Measurements from ENCODE around the gene KLK2. TPM values are rescaled to one million over a fixed set of nuclear protein-coding genes. Genes with fewer than 3 reads are reported as not detected.

The KLK2 gene
- polyA plus RNA-seq, 3 donors: not detected

- 6% methylated on average over 34 of the region's 36 CpGs for WGBS (ENCODE audit: insufficient coverage)
- Mint-ChIP-seq H3K36me3 (no peaks in the 10 kb centered on the region), H3K4me1 (peaks cover 5% of the 10 kb centered on the region), H3K9me3 (peaks cover 2 to 12% (median 8%) of the 10 kb centered on the region in 7 donors), H3K4me3 (peak overlapping the region in 1 of 2 donors; percentile 26), H3K27me3 (ENCODE audit: low read depth in 3 of 3) (peaks cover 5 to 31% (median 9%) of the 10 kb centered on the region in 3 donors), H3K27ac (no peak overlapping the region)
- H3K36me3 ChIP-seq (replicated peaks in 1 of 2; ENCODE audit: control insufficient read depth in 1 of 2, insufficient read depth in 2 of 2, low read length in 2 of 2): no peaks in the 10 kb centered on the region
- intact Hi-C loops (cut with micrococcal nuclease): no loop called here
- H3K27ac ChIP-seq (ENCODE audit: low read depth in 1 of 2, low read length in 2 of 2): no peak overlapping the region
- H4K20me1 ChIP-seq (ENCODE audit: insufficient read depth, low read length): no peaks in the 10 kb centered on the region
- H3K4me2 ChIP-seq (replicated peaks; ENCODE audit: extremely low read depth, low read length, poor library complexity, severe bottlenecking): peak overlapping the region; percentile 27
- no peak for DNase-seq
- no peak overlapping the region for H3K9ac ChIP-seq (ENCODE audit: insufficient read depth, low read length, poor library complexity, severe bottlenecking)
- peaks cover 6 to 7% of the 10 kb centered on the region in 2 donors for H3K9me3 ChIP-seq (replicated peaks in 1 of 2; ENCODE audit: control insufficient read depth in 1 of 2, insufficient read depth in 1 of 2, low read length in 2 of 2)
- H3K27me3 ChIP-seq (ENCODE audit: control insufficient read depth in 2 of 2, insufficient read depth in 2 of 2, low read length in 2 of 2): peaks cover 22 to 58% of the 10 kb centered on the region in 2 donors
- peaks cover 0 to 7% of the 10 kb centered on the region in 2 donors for H3K4me1 ChIP-seq (ENCODE audit: control insufficient read depth in 1 of 2, insufficient read depth in 2 of 2, low read length in 2 of 2)
- H3K79me2 ChIP-seq (ENCODE audit: insufficient read depth, low read length): no peaks in the 10 kb centered on the region
- no peak for TF ChIP-seq CTCF (IDR thresholded peaks at IDR 0.05)
- peak overlapping the region in 1 of 3 experiments; percentile 34 for H3K4me3 ChIP-seq (replicated peaks in 1 of 3; ENCODE audit: low read depth in 2 of 3, low read length in 3 of 3)
- peak overlapping the region; percentile 41 for H2AFZ ChIP-seq (ENCODE audit: insufficient read depth, low read depth, low read length, poor library complexity, severe bottlenecking)
Observed at GRCh38 chr19:50909240-50910070, 36.2 kb downstream of the KLK2 start.

GRCh38 chr19:50910722-50911121 is 37.5 kb downstream of the KLK2 start:
- 84% methylated on average over 2 of the region's 4 CpGs for WGBS (ENCODE audit: insufficient coverage)
- peaks cover 22 to 58% of the 10 kb centered on the region in 2 donors for H3K27me3 ChIP-seq (ENCODE audit: control insufficient read depth in 2 of 2, insufficient read depth in 2 of 2, low read length in 2 of 2)

More at GRCh38 chr19:50910722-50911121, 37.5 kb downstream of the KLK2 start:
- Histone ChIP-seq H3K4me3 (replicated peaks in 1 of 3; ENCODE audit: low read depth in 2 of 3, low read length in 3 of 3) (no peak overlapping the region), H4K20me1 (ENCODE audit: insufficient read depth, low read length) (no peaks in the 10 kb centered on the region), H2AFZ (ENCODE audit: insufficient read depth, low read depth, low read length, poor library complexity, severe bottlenecking) (no peak overlapping the region), H3K36me3 (replicated peaks in 1 of 2; ENCODE audit: control insufficient read depth in 1 of 2, insufficient read depth in 2 of 2, low read length in 2 of 2) (no peaks in the 10 kb centered on the region), H3K27ac (ENCODE audit: low read depth in 1 of 2, low read length in 2 of 2) (no peak overlapping the region), H3K9me3 (replicated peaks in 1 of 2; ENCODE audit: control insufficient read depth in 1 of 2, insufficient read depth in 1 of 2, low read length in 2 of 2) (peaks cover 6 to 7% of the 10 kb centered on the region in 2 donors), H3K79me2 (ENCODE audit: insufficient read depth, low read length) (no peaks in the 10 kb centered on the region), H3K4me2 (replicated peaks; ENCODE audit: extremely low read depth, low read length, poor library complexity, severe bottlenecking) (no peak overlapping the region), H3K9ac (ENCODE audit: insufficient read depth, low read length, poor library complexity, severe bottlenecking) (no peak overlapping the region), H3K4me1 (ENCODE audit: control insufficient read depth in 1 of 2, insufficient read depth in 2 of 2, low read length in 2 of 2) (peaks cover 0 to 7% of the 10 kb centered on the region in 2 donors)
- Mint-ChIP-seq H3K27me3 (ENCODE audit: low read depth in 3 of 3) (peaks cover 3 to 31% (median 8%) of the 10 kb centered on the region in 3 donors), H3K4me3 (no peak overlapping the region), H3K36me3 (no peaks in the 10 kb centered on the region), H3K9me3 (peaks cover 2 to 12% (median 8%) of the 10 kb centered on the region in 7 donors), H3K27ac (no peak overlapping the region), H3K4me1 (peaks cover 5% of the 10 kb centered on the region)
- no peak for TF ChIP-seq CTCF (IDR thresholded peaks at IDR 0.05)
- intact Hi-C loops (cut with micrococcal nuclease): no loop called here
- no peak for DNase-seq

Data from CD14-positive monocyte (primary cell).